ENCODE data around the gene ELF3.
A peak's percentile ranks its signal among the peaks of the same experiment; 100 is the strongest.
"Not testable (repeated sequence)": the region's sequence is repeated elsewhere in the genome, so short reads cannot be mapped to it uniquely, and the experiment has no call there.

ELF3 gene

GRCh38 chr1:202010180-202011015 is at the start of gene ELF3:
ELF3 (plus strand) TSS chr1:202010587; CDS start chr1:202011137, 550 bp downstream.
- no peak within 1 kb of the TSS for H3K4me3 ChIP-seq (ENCODE audit: low read depth, low read length)

GRCh38 chr1:201962382-201962781 is 48.0 kb upstream of the ELF3 start:
- H3K4me3 ChIP-seq (ENCODE audit: low read depth, low read length) = not testable (repeated sequence)

More at GRCh38 chr1:202010180-202011015, at the start of gene ELF3:
- TF ChIP-seq CTCF (IDR thresholded peaks at IDR 0.05; ENCODE audit: borderline replicate concordance, insufficient read depth, low read depth, low read length) = no peak

GRCh38 chr1:201964261-201964660 is 46.1 kb upstream of the ELF3 start:
- TF ChIP-seq CTCF (IDR thresholded peaks at IDR 0.05; ENCODE audit: borderline replicate concordance, insufficient read depth, low read depth, low read length) = no peak
- H3K4me3 ChIP-seq (ENCODE audit: low read depth, low read length) = no peak overlapping the region

GRCh38 chr1:201966171-201966570 is 44.2 kb upstream of the ELF3 start:
- no peak for TF ChIP-seq CTCF (IDR thresholded peaks at IDR 0.05; ENCODE audit: borderline replicate concordance, insufficient read depth, low read depth, low read length)
- H3K4me3 ChIP-seq (ENCODE audit: low read depth, low read length) = no peak overlapping the region

GRCh38 chr1:201968202-201968925 is 42.0 kb upstream of the ELF3 start:
- H3K4me3 ChIP-seq (ENCODE audit: low read depth, low read length) = no peak overlapping the region
- TF ChIP-seq CTCF (IDR thresholded peaks at IDR 0.05; ENCODE audit: borderline replicate concordance, insufficient read depth, low read depth, low read length) = no peak

- no peak overlapping the region for H3K4me3 ChIP-seq (ENCODE audit: low read depth, low read length)
- no peak for TF ChIP-seq CTCF (IDR thresholded peaks at IDR 0.05; ENCODE audit: borderline replicate concordance, insufficient read depth, low read depth, low read length)
Measured at GRCh38 chr1:201970334-201971159, 39.8 kb upstream of the ELF3 start.

- peak overlapping the region; percentile 83 for H3K4me3 ChIP-seq (ENCODE audit: low read depth, low read length)
- no peak for TF ChIP-seq CTCF (IDR thresholded peaks at IDR 0.05; ENCODE audit: borderline replicate concordance, insufficient read depth, low read depth, low read length)
Measured at GRCh38 chr1:201982082-201982622, 28.2 kb upstream of the ELF3 start.
